ENCODE results near the gene SDC3. TPM values are rescaled to one million over a fixed set of nuclear protein-coding genes. Genes with fewer than 3 reads are reported as not detected.
A peak's percentile ranks its signal among the peaks of the same experiment; 100 is the strongest.

The SDC3 gene
- total and polyA plus RNA-seq, 11 donors = 16.8 to 83.4 (median 28.8) TPM

GRCh38 chr1:30823969-30824735 lies 84.4 kb downstream of the SDC3 start:
- peak overlapping the region in 11 of 12 donors; percentile 17 to 58 (median 53) for H3K4me3 ChIP-seq
- H3K9me3 ChIP-seq = no peaks in the 10 kb centered on the region
- TF ChIP-seq POLR2A (IDR thresholded peaks at IDR 0.05) (peak; percentile 35 to 78), CTCF (IDR thresholded peaks at IDR 0.05) (peak in 2 of 12 donors; percentile 7 to 20)
- no peaks in the 10 kb centered on the region for H3K36me3 ChIP-seq
- 0 to 1% (median 0%) methylated on average over 37 to 44 of the region's 44 CpGs for WGBS, 4 donors
- DNase-seq = peak; percentile 95 to 97 (median 96)
- peak overlapping the region; percentile 90 to 98 (median 92) for H3K27ac ChIP-seq
- H3K4me1 ChIP-seq = peaks cover 3 to 25% (median 18%) of the 10 kb centered on the region in 12 donors
- peaks cover 0 to 7% (median 0%) of the 10 kb centered on the region in 9 donors for H3K27me3 ChIP-seq
- ATAC-seq = peak; percentile 97 to 99 (median 98)
- intact Hi-C loops (cut with DNase I) = loop anchor here in 2 of 10 donors (5.0 kb wide), 2 partner anchors 63 to 68 kb away; no protein-coding TSS in a partner anchor

GRCh38 chr1:30823627-30823968 lies 85.0 kb downstream of the SDC3 start:
- Histone ChIP-seq H3K27me3 (peaks cover 0 to 12% (median 0%) of the 10 kb centered on the region in 9 donors), H3K4me3 (peak overlapping the region in 10 of 12 donors; percentile 40 to 58 (median 53)), H3K36me3 (no peaks in the 10 kb centered on the region), H3K27ac (peak overlapping the region; percentile 90 to 98 (median 92)), H3K4me1 (peaks cover 3 to 25% (median 18%) of the 10 kb centered on the region in 12 donors), H3K9me3 (no peaks in the 10 kb centered on the region)
- intact Hi-C loops (cut with DNase I) = loop anchor here in 2 of 10 donors (5.0 kb wide), 2 partner anchors 64 to 69 kb away; no protein-coding TSS in a partner anchor
- TF ChIP-seq POLR2A (IDR thresholded peaks at IDR 0.05) (no peak), CTCF (IDR thresholded peaks at IDR 0.05) (no peak)
- DNase-seq = no peak
- peak in 1 of 4 donors; percentile 1 for ATAC-seq
- 48 to 69% (median 52%) methylated on average over 2 to 3 of the region's 3 CpGs for WGBS, 4 donors

- Histone ChIP-seq H3K9me3 (no peaks in the 10 kb centered on the region), H3K4me1 (peaks cover 3 to 25% (median 18%) of the 10 kb centered on the region in 12 donors), H3K27me3 (peaks cover 0 to 13% (median 0%) of the 10 kb centered on the region in 9 donors), H3K4me3 (peak overlapping the region in 1 of 12 donors; percentile 54), H3K27ac (peak overlapping the region in 11 of 12 donors; percentile 90 to 98 (median 92)), H3K36me3 (no peaks in the 10 kb centered on the region)
- TF ChIP-seq POLR2A (IDR thresholded peaks at IDR 0.05) (no peak), CTCF (IDR thresholded peaks at IDR 0.05) (no peak)
- intact Hi-C loops (cut with DNase I) = loop anchor here in 2 of 10 donors (5.0 kb wide), 2 partner anchors 64 to 69 kb away; no protein-coding TSS in a partner anchor
- DNase-seq (no peak), ATAC-seq (no peak)
- 59 to 61% (median 60%) methylated on average over 6 of the region's 6 CpGs for WGBS, 4 donors
Measured at GRCh38 chr1:30822966-30823581, 85.5 kb downstream of the SDC3 start.

GRCh38 chr1:30822006-30822405 lies 86.6 kb downstream of the SDC3 start:
- TF ChIP-seq POLR2A (IDR thresholded peaks at IDR 0.05) (no peak), CTCF (IDR thresholded peaks at IDR 0.05) (no peak)
- H3K9me3 ChIP-seq = no peaks in the 10 kb centered on the region
- H3K4me3 ChIP-seq = no peak overlapping the region
- peaks cover 0 to 10% (median 0%) of the 10 kb centered on the region in 9 donors for H3K27me3 ChIP-seq
- ATAC-seq (no peak), DNase-seq (no peak)
- H3K27ac ChIP-seq = peak overlapping the region in 1 of 12 donors; percentile 91
- WGBS, 4 donors = 79 to 97% (median 92%) methylated on average over 1 of the region's 1 CpG
- no peaks in the 10 kb centered on the region for H3K36me3 ChIP-seq
- intact Hi-C loops (cut with DNase I) = loop anchor here in 2 of 10 donors (5.0 kb wide), 2 partner anchors 65 to 70 kb away; no protein-coding TSS in a partner anchor
- peaks cover 3 to 28% (median 18%) of the 10 kb centered on the region in 12 donors for H3K4me1 ChIP-seq

Measured in heart left ventricle (tissue), 16 donors.